HG03521 (cell line): ENCODE results near the gene SYP.
A peak's percentile ranks its signal among the peaks of the same experiment; 100 is the strongest.

ENCODE experiments used
- ATAC-seq: cut with Tn5 transposase; IDR thresholded peaks from one replicate; pipeline ENCODE4 v1.9.1; 2021; ENCODE audit warnings: mild to moderate bottlenecking, moderate library complexity; ENCODE audit not compliant: unreplicated experiment

The SYP gene

DNA sequence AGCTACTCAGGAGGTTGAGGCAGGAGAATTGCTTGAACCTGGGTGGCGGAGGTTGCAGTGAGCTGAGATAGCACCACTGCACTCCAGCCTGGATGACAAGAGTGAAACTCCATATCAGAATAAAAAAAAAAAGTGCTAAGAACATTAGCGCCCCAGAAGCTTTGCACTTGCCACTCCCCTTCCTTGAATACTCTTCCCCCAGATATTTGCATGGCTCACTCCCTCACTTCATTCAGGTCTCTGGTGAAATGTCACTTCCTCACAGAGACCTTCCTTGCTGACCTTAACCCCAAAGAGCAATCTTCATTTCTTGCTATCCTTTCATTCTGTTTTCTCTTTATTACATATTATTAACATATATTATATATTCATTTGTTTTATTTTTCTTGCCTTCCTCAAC lies 21.9 kb upstream of the SYP start:
- no peak for ATAC-seq

DNA sequence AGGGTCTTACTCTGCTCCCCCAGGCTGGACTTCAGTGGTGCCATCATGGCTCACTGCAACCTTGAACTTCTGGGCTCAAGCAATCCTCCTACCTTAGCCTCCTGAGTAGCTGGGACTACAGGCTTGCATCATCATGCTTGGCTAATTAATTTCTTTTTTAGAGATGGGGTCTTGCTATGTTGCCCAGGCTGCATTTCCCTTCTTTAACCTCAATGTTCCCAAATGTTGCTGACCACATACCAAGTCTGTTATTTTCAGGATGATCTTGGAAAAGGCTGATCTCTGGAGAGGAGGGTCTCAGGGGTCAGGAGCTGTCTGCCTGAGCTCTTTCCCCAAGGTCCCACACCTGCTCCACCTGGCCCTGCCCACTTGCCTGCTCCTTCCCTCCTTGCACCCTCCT lies 20.1 kb upstream of the SYP start:
- ATAC-seq, result no peak

DNA sequence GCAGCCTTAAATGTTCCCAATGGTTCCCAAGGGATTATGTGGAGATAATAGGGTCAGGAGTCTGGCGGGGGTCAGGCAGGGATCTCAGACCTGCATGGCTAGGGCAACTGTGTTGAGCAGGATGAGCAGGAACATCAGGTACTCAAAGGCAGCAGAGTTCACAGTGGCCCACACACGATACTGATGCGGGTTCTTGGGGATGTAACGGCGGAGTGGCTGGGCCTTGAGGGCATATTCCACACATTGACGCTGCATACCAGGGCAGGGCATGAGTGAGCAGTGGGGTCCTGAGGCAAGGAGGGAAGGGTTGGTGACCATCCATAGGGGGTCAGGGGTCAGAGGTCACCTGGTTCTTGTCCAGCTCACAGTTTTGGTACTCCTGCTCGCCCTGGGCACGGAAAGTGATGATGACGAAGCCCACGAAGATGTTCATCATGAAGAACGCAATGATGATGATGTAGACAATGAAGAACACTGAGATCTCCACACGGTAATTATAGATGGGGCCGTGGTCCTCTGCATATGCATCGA lies 15.1 kb upstream of the SYP start:
- no peak for ATAC-seq

DNA sequence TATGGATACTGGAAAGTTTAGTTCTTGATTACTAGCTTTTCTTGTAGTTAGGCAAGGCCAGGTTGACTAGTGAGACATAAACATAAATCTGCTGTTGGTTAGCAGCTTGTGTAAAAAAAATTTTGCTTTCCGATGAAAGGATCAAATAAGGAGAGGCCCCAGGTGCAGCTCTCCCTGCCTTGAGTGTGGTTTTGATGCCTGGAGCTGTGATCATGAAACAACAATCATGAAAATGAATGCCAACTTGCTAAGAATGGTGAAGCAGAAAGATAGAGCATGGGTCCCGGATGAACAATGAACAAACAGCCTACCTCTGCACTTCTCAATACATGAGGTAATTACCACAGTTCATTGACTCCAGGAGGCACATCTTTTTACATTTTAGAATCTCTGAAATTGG lies 14.4 kb upstream of the SYP start:
- no peak for ATAC-seq

DNA sequence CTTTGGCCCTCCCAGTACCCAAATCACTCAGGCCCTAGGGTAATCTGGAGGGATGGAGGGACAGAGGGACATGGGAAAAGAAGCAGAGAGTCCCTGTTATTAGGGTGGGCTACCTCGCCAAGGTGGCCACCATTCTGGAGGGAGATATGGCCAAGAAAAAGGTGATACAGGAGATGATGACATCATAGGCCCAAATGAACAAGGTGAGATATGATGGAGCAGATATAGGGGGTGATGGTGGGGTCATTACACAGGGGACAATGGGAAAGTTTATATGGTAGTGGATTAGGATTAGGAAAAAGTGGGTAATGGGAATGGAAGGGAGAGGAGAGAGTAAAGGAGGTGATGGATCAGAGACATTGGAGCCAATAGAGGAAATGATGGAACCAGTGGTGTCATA lies 12.9 kb upstream of the SYP start:
- ATAC-seq, result no peak

DNA sequence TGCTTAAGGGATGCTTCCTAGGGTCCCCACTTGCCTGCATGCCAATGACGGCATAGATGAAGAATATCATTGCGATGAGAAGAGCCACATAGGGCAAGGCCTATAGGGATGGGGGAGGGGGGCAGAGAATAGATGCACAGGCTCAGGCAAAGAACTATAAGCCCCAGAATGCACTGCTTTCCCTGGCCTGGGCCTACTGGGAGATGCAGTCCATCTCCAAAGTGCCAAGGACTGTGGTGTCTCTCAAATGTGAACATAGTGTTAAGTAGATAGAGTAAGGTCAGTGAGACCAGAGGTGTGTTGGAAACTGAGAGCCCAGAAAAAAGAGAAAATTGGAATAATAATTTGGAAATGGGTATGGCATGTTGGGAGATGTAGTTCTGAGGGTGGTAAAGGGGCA lies 12.2 kb upstream of the SYP start:
- no peak for ATAC-seq

DNA sequence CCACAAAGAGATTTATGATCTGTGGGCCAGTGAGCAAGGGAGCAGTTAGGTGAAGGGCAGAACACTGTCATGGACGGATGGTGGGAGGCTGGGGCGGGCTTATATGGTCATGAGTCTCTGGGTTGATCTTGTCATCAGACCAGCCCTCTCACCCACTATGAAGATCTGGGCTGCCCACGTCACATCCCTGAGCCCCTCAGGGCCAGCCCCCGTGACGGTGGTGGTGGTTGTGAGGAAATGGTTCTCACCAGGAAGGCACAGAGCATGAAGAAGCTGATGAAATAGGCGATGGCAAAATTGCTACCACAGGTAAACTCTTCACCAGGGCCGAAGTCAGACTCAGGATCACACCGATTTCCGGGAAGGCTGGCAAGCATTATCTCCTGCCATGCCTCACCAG lies 11.1 kb upstream of the SYP start:
- no peak for ATAC-seq

DNA sequence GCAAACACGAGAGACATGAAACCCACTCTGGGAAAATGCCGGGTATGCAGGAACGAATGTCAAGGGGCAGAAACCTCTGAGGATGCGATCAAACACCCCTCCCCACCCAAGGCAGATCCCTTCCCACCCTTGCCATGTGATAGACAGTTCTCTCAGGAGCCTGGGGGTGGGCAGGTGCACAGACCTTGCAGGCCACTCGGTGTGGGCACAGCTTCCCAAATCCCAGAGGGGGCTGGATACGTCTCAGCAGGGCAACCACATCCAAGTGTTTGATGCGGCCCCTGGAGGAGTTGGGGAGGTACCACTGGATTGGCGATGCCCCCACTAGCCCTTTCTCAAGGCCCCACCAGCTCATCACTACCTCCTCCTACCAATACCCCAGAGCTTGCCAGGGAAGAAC lies 10.4 kb upstream of the SYP start:
- no peak for ATAC-seq

DNA sequence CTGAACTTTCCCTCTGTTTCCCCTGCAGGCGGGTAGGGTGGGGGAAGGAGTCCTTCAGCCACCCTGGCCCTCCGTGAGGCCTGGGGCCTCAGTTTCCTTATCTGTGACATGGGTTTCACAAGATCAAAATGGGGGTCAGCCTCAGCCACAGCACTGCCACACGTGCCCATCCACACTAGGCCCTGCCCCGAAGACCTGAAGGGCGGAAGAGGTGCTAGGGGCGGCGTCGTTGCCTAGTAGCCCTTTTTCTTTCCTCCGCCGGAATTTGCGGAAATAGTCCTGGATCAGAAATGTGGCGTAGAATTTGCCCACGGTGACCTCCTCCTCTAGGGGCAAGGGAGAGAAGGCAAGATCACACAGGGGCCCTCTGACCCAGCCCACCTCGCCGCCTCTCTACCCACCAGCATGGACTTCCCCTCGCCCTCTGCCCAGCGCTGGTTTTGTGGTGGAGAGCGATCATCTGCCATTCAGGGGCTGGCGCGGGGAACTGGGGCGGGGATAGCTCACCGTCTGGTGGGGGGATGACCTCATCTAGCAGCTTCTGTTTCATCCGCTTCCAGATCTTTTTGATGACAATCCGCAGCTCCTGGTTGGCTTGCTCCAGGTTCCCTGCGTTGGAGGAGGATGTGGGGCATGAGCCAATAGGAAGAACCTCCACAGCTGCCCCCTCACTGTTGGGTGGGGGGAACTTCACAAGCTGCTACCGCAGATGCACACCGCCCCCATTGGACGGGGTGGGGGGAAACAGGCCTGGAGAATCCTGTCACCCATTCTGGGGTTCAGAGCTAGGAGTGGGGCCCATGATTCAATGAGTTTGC lies 9.7 kb upstream of the SYP start:
- ATAC-seq, result no peak

DNA sequence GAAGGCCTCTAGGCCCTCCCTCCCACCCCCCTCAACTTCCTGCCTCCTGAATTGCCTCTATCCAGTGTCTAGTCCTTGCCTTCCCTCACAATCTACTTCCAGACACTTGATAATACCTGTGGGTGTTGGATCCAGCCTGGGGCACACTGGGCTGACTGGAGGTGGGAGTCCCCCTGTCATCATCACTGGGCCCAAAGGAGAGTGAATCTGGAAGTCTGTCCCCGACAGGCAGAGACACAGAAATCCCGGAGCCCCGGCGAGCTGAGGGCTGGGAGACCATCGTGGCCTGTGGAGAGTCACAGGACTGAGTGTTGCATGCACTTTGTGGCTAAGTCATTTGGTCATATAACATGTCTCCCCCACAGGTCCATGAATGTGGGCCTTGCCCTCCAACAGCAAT lies 8.4 kb upstream of the SYP start:
- no peak for ATAC-seq

DNA sequence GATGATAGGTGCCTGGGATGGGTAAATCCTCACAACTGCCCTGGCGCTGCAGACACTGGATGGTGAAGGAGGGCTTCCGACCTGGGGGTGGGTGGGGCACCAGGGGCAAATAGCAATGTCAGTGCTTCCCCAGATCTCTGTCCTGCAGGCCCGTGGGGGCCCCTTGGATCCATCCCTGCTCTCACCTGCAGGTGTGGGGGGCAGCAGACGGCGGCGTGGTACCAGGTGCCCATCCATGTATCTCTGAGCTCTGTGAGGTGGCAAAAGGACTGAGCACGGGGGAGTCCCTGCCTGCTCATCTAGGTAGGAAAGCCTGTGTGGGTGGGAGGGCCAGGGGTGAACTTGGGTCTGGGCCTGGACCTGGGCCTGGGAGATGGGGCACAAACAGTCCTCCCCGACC lies 6.5 kb upstream of the SYP start:
- ATAC-seq, result no peak

DNA sequence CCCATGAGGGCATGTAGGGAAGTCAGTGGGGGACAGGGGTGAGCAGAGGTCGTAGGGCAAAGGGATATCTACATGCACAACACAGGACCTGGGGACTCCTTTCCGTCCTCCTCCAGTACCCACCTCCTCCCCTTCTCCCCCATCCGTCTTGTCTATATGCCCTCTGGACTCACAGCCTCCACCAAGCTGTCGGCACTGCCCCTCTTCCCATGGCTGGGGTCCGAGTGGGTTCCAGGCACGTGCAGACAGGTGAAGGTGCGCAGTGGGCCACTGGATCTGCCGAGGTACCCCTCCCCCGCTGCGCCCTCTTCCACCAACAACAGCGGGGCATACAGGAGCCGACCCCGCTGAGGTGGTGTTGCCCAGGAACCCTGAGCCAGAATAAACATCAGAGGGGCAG lies 5.5 kb upstream of the SYP start:
- no peak for ATAC-seq

DNA sequence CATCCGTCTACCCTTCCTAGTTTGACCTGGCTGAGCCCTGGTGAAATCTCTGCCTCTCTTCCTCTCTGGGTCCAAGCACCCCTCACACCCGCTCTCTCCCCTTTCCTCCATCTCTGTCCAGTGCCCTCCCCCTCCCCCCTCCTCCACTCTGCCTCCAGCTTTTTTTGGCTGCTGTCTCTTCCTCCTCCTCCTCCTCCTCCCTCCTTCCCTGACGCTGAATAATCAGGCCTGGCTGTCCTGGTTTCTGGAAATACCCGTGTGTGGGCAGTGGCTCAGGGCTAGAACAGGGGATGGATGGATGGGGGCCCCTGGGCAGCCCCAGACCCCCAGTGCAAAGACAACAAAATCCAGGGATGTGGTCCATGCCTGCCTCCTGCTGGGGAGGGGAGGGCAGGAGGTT lies 4.7 kb upstream of the SYP start:
- ATAC-seq, result no peak

DNA sequence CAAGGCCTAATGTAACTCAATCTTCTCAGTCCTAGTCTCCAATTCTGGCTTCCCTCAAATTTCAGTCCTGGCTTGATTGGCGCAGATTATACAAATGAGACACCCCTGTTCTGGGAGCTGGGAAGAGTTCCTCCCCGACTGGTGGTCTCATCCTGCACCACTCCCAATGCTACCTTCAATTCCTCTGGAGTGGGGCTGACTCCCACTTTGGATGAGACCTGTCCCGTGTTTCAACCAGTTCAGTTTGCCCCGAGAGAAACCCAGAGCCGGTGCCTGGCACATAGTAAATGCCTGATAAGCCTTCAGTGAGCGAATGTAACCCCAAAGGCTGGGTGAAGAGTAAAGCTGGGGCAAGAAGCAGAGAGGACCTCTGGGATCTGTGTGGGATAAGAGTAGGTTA lies 4.0 kb upstream of the SYP start:
- ATAC-seq, result no peak

DNA sequence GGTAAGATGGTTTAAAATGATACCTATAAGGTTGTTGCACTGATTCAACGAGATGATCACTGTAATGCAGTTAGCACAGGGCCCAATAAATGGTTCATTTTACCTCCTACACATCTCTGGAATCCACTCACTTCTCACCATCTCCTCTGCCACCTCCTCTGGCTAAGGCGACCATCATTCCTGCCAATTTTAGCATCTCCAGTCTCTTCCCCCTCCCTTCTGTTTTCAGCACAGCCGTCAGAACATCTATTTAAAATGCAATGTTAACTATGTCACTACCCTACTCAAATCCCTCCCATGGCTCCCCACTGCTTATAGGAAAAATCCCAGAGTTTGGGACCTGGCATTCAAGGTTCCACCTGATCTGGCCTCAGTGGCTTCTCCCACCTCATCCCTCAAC lies 3.5 kb upstream of the SYP start:
- no peak for ATAC-seq

DNA sequence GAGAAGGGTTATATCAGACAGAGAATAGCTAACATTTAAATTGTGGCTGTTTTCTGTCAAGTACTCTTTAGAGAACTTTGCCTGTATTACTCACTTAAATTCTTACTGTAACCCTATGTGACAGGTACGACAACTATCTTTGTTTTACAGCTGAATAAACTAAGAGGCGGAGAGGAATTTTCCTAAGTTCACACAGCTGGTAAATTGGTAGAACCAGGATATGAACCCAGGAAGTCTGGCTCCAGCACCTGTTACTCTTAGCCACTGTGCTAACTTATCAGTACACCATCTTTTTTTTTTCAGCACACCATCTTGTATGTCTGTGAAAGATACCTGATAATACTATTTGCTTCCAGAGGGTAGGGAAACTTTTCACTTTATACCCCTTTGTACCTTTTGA lies 2.0 kb upstream of the SYP start:
- ATAC-seq, result no peak

DNA sequence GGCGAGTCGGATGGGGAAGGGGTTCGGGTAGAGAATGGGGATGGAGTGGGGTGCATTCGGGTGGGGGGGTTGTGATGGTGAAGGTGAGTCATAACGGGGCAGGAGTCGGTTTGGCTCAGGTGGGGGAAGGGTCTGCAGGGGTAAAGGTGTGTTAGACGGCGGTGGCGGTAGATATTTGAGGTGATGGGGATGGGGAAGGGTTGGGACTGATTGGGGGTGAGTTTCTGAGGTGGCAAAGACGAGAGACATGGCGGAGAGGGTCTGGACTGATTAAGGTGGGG lies 738 bp downstream of the SYP start:
- no peak for ATAC-seq

DNA sequence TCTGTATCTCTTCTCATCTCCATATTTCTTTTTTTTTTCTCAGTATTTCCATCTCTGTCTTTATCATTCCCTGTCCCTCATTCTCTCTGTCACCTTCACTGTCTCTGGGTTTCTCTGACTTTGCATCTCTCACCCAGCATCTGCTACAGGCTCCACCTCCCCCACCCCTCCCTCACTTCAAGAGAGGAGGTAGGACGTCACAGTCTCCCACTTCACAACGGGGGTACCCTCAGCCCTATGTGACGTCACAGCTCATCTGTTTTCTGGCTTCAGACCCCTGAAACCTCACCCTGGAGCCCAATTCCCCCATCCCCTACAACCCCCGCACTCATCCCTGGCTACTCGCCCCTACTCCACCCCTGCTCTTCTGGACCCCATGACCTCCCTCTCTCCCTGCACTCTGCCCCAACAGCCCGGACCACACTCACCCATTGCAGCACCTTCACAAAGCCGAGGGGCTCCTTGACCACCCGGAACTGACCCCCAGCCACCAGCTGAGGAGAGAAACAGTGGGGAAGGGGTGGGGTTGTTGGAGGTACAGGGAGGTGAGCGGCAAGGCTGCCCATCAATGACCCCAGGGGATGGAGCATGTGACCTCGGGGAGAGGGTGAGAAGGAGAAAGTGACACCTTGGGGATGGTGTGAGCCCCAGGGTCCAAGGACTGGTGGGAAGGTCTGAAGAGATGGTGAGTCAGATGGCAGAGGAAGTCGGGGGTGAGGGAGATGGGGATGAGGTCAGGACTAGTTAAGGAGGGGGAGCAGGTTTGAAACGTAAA lies 1.3 kb downstream of the SYP start:
- ATAC-seq, result no peak

DNA sequence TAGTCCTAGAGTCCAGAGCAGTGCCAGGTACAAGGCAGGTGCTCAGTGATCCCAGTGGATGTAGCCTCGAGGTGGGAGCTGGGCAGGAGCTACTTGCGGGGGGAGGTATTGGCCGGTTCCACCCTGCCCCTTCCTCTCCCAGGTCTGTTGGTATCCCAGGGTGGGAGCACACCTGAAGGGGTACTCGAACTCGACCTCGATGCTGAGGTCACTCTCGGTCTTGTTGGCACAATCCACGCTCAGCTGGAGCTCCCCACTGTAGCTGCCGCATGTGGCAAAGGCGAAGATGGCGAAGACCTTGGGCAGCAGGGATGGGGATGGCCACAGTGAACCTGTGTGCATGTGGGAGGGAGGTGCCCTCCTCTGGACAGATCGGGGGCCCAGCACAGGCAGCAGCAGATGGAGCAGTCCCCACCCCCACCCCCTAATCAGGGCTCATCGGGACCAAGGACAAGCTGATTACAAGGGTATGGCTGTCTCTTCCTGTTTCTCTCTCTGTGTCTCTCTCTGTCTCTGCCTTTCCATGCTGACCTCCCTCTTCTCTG lies 2.4 kb downstream of the SYP start:
- ATAC-seq, result no peak

DNA sequence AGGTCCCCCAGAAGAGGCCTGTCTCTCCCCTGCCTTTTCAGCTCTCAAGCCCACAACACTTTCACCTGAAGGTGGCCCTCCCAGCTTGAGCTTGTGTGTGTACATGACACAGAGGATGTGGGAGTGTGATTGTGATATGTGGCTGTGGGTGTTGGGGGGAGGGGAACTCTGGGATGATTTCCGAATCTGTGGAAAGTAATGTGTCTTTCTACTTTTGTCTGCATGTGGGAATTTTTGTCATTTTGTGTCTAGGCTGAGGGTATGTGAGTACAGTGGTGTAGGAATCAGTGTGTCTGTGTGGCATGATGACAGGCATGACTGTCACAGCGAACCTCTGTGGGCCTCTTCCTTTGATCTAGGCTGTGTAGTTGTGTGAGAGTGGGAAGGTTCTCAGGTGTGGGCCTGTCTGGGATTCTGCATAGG lies 6.4 kb downstream of the SYP start:
- ATAC-seq, result no peak

DNA sequence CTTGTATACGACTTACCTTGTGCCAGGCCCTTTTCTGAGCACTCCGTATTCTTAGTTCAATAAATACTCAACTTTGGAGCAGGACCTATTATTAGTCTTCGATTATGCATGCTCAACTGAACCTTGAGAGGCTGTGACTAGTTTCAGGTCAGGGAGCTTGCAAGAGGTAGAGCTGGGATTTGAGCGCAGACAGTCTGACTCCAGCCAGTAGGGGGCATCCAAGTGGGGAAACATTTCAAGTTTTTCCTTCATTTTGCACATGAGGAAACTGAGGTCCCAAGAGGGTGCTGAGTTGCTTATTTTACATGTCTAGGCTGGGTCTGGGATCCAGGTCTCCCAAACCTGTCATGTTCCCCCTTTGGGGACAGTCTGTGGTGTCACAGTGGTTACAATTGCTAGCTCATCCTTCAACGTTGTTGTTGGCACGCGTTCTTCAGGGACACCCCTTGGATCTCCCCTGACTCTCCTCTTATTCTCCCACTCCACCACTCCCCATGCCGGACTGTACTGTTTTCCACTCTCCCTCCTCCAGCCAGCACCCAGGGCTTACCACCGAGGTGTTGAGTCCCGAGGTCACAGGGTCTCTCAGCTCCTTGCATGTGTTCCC lies 7.2 kb downstream of the SYP start:
- no peak for ATAC-seq

DNA sequence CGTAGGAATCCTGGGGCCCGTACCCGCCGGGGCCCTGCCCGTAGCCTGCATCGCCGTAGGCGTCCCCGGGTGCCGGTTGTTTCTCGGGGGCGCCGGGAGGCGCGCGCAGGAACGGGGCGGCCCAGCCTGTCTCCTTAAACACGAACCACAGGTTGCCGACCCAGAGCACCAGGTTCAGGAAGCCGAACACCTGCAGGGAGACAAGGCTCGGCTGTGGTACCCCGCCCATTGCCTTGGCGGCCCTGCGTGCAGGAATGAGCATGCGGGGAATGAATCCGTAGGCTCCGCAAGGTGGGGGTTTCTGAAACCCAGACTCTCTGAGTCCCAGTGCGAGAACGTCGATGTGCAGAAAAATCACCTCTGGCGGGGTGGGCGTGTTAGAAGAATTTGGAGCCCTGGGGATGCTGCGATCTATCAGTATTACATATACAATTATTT lies 8.4 kb downstream of the SYP start:
- peak; percentile 7 for ATAC-seq
